Upper lobe of right lung (tissue), 1 donor: ENCODE data around the gene HNRNPC. TPM values are rescaled to one million over a fixed set of nuclear protein-coding genes. Genes with fewer than 3 reads are reported as not detected.
A peak's percentile ranks its signal among the peaks of the same experiment; 100 is the strongest.
"Not testable (repeated sequence)": the region's sequence is repeated elsewhere in the genome, so short reads cannot be mapped to it uniquely, and the experiment has no call there.

Experiments
- ATAC-seq: fragments of 200-7000 bp; cut with Tn5 transposase; one replicate; pipeline ENCODE4 v1.9.1; 2020; ENCODE audit warnings: mild to moderate bottlenecking, moderate library complexity
- DNase-seq: peaks from one replicate; pipeline ENCODE4 v3.0.0-alpha.2; 2020
- H3K27ac ChIP-seq: fragments of 200-600 bp; one replicate; pipeline ENCODE4 v1.8.0; 2022
- H3K27me3 ChIP-seq: fragments of 200-600 bp; one replicate; pipeline ENCODE4 v1.8.0; 2022; ENCODE audit warnings: mild to moderate bottlenecking
- H3K36me3 ChIP-seq: fragments of 200-600 bp; one replicate; pipeline ENCODE4 v1.8.0; 2022
- H3K4me1 ChIP-seq: fragments of 200-600 bp; one replicate; pipeline ENCODE4 v1.8.0; 2022
- H3K4me3 ChIP-seq: fragments of 200-600 bp; one replicate; pipeline ENCODE4 v1.8.0; 2022; ENCODE audit warnings: mild to moderate bottlenecking
- H3K9me3 ChIP-seq: fragments of 200-600 bp; one replicate; pipeline ENCODE4 v1.8.0; 2022
- CTCF ChIP-seq: fragments of 200-600 bp; IDR thresholded peaks from one replicate; pipeline ENCODE4 v1.8.0; 2022; ENCODE audit warnings: antibody characterized with exemption
- intact Hi-C: fragments of 100-400 bp; cut with DNase I; formaldehyde crosslinking; loops from one replicate; pipeline ENCODE4 v1.11.0; 2022
- total RNA-seq: library from RNA; stranded (reverse); fragmentation: NEBNext Ultra II Directional; extraction: Animal tissue kit (Norgen Biotek cat#: 25700); gene quantifications from one replicate; pipeline ENCODE4 v1.2.1, GENCODE V29; 2021
- donor health status: DM: no; HTN: yes; CAD: no; lungs with severe emphysema.

The HNRNPC gene
- total RNA-seq, 1 donor from 2014 or later, result 368 TPM

GRCh38 chr14:21184254-21184653 is 85.0 kb downstream of the HNRNPC start:
- Histone ChIP-seq H3K27ac (no peak overlapping the region), H3K36me3 (no peaks in the 10 kb centered on the region), H3K4me1 (no peaks in the 10 kb centered on the region), H3K27me3 (no peaks in the 10 kb centered on the region), H3K4me3 (no peak overlapping the region), H3K9me3 (no peaks in the 10 kb centered on the region)
- intact Hi-C loops, result no loop called here
- ATAC-seq (no peak), DNase-seq (no peak)
- no peak for TF ChIP-seq CTCF

GRCh38 chr14:21182166-21182565 is 87.1 kb downstream of the HNRNPC start:
- H3K4me3 ChIP-seq, result no peak overlapping the region
- ATAC-seq, result no peak
- intact Hi-C loops, result no loop called here
- H3K9me3 ChIP-seq, result no peaks in the 10 kb centered on the region
- no peak for TF ChIP-seq CTCF
- DNase-seq, result no peak
- no peaks in the 10 kb centered on the region for H3K27me3 ChIP-seq
- H3K36me3 ChIP-seq, result no peaks in the 10 kb centered on the region
- H3K27ac ChIP-seq, result no peak overlapping the region
- H3K4me1 ChIP-seq, result no peaks in the 10 kb centered on the region

- no peak for ATAC-seq
These were observed 98.1 kb downstream of the HNRNPC start for GRCh38 chr14:21171128-21171527.

GRCh38 chr14:21169573-21169972 is 99.7 kb downstream of the HNRNPC start:
- Histone ChIP-seq H3K4me1 (no peaks in the 10 kb centered on the region), H3K27ac (no peak overlapping the region), H3K36me3 (no peaks in the 10 kb centered on the region), H3K9me3 (no peaks in the 10 kb centered on the region), H3K4me3 (no peak overlapping the region), H3K27me3 (peaks cover 4% of the 10 kb centered on the region)
- no peak for DNase-seq
- peak; percentile 64 for ATAC-seq
- intact Hi-C loops, result no loop called here
- TF ChIP-seq CTCF, result no peak

More at GRCh38 chr14:21171128-21171527, 98.1 kb downstream of the HNRNPC start:
- Histone ChIP-seq H3K27me3 (peaks cover 4% of the 10 kb centered on the region), H3K4me3 (no peak overlapping the region), H3K36me3 (no peaks in the 10 kb centered on the region), H3K4me1 (no peaks in the 10 kb centered on the region), H3K27ac (no peak overlapping the region), H3K9me3 (no peaks in the 10 kb centered on the region)
- intact Hi-C loops, result no loop called here
- no peak for DNase-seq
- no peak for TF ChIP-seq CTCF

GRCh38 chr14:21168055-21168454 is 101.2 kb downstream of the HNRNPC start:
- H3K36me3 ChIP-seq, result no peaks in the 10 kb centered on the region
- ATAC-seq (no peak), DNase-seq (no peak)
- no peaks in the 10 kb centered on the region for H3K4me1 ChIP-seq
- H3K9me3 ChIP-seq, result no peaks in the 10 kb centered on the region
- peaks cover 4% of the 10 kb centered on the region for H3K27me3 ChIP-seq
- no peak overlapping the region for H3K4me3 ChIP-seq
- no peak for TF ChIP-seq CTCF
- no peak overlapping the region for H3K27ac ChIP-seq
- intact Hi-C loops, result no loop called here

GRCh38 chr14:21165670-21166069 is 103.6 kb downstream of the HNRNPC start:
- H3K27me3 ChIP-seq, intact Hi-C loops, H3K4me3 ChIP-seq, H3K4me1 ChIP-seq, H3K9me3 ChIP-seq, H3K36me3 ChIP-seq, DNase-seq, ATAC-seq, H3K27ac ChIP-seq: not testable (repeated sequence)

GRCh38 chr14:21165002-21165605 is 104.1 kb downstream of the HNRNPC start:
- H3K4me1 ChIP-seq, H3K36me3 ChIP-seq, intact Hi-C loops, H3K4me3 ChIP-seq, H3K27ac ChIP-seq, DNase-seq, ATAC-seq, H3K27me3 ChIP-seq, H3K9me3 ChIP-seq: not testable (repeated sequence)
